HK-2 (cell line): Measurements from ENCODE around the gene MCTP2.
"Not testable (repeated sequence)": the region's sequence is repeated elsewhere in the genome, so short reads cannot be mapped to it uniquely, and the experiment has no call there.

Experiments used
- DNase-seq: peaks from one replicate; pipeline ENCODE4 v3.0.0-alpha.2; 2018; ENCODE audit not compliant: unreplicated experiment

Gene MCTP2

GRCh38 chr15:94446441-94446840 is 215.1 kb downstream of the MCTP2 start:
- no peak for DNase-seq

- no peak for DNase-seq
These were observed 220.1 kb downstream of the MCTP2 start for GRCh38 chr15:94451466-94451865.

GRCh38 chr15:94453227-94453988 is 222.0 kb downstream of the MCTP2 start:
- DNase-seq: no peak

DNA sequence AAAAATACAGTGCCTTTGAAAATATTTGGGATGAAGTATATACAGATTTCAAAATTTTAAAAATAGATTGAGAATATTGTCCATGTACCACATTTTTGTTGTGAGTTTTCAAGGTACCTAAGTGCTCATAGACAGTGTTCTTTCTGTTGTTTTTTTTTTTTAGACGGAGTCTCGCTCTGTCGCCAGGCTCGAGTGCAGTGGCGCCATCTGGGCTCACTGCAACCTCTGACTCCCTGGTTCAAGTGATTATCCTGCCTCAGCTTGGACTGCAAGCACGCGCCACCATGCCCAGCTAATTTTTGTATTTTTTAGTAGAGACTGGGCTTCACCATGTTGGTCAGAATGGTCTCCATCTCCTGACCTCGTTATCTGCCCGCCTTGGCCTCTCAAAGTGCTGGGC is 223.9 kb downstream of the MCTP2 start:
- no peak for DNase-seq

GRCh38 chr15:94456226-94456625 is 224.9 kb downstream of the MCTP2 start:
- no peak for DNase-seq

DNA sequence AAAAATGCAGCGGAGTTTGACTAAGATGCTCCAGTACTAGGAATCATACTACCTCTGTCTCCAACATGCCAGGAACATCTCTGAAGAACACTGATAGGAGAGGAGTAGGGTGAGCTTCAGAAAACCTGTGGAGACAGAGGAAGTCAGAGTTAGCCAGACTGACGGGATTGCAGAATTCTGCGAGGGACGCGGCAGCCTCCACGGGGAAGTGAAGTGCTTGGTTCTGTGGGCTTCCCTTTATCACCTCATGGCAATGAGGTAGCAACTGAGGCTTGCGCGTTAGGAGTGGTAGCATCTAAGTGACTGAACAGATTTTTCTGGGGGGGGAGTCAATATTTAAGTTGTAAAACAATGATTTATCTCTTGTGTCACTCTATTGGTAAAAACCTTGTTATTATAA is 226.3 kb downstream of the MCTP2 start:
- DNase-seq: no peak

GRCh38 chr15:94460624-94461023 is 229.3 kb downstream of the MCTP2 start:
- DNase-seq: no peak

DNA sequence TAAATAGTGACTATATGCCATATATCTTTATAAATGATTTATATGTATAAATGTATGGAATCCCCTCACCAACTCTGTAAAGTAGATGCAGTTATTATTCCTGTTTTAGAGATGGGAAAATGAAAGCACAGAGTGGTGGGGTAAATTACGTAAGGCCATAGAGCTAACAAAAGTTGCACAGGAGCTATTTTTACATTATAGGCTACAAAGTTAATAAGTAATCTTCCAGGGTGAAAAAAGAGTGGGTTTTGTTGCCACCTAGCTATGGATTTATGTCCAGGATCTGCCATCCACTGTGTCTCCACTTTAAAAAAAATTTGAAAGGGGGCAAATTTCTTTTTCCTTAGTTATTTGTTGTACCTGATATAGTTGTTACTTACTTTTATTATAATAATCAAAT is 235.7 kb downstream of the MCTP2 start:
- no peak for DNase-seq

- DNase-seq: no peak
These were observed 239.1 kb downstream of the MCTP2 start for GRCh38 chr15:94470492-94470891.

DNA sequence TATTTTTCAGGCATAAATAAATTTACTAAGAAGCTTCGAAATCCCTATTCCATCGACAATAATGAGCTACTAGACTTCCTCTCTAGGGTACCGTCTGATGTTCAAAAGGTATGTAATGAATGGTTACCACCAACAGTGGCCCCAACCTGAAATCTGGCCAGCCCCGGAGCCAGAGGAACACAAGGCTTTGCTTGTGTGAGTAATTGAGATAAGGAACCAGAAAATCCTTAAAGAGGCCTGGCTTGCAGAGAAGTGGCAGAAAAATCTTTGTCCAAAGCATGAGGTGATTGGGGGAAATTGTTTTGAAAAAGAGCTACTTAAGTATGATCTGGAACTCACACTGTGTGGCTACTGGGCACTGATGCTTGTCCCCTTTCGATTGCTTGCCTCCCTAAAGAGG is 245.3 kb downstream of the MCTP2 start:
- no peak for DNase-seq

- no peak for DNase-seq
These were observed 246.7 kb downstream of the MCTP2 start for GRCh38 chr15:94477913-94478553.

DNA sequence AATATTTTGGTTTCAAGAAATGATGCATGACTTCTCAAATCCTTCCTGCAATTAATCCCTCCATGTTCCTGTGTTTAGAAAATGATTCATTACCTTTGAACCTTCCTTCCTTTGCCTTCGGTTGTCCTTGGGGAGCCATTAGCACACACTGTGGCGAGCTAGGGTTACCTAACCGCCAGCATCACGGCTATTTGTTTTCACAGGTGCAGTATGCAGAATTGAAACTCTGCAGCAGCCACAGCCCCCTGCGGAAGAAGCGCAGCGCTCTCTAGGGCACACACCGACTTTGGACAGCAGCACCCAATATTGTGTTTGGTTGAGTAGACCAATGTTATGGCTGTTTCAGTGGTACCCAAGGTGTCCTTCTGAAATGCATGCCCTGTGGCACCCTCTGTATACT is 247.4 kb downstream of the MCTP2 start:
- DNase-seq: no peak

- no peak for DNase-seq
These were observed 249.0 kb downstream of the MCTP2 start for GRCh38 chr15:94480289-94480834.

- no peak for DNase-seq
These were observed 253.9 kb downstream of the MCTP2 start for GRCh38 chr15:94485148-94485719.

DNA sequence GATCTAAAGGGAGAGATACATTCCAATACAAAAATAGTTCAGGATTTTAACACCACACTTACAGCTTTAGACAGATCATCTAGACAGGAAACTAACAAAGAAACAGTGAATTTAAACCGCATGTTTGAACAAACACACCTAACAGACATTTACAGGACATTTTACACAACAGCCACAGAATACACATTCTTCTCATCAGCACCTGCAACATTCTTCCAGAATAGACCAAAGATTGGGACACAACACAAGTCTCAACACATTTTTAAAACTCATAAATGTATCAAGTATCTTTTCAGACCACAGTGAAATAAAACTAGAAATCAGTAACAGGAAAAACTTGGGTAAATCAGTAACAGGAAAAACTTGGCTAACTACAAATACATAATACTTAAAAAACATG is 256.3 kb downstream of the MCTP2 start:
- DNase-seq: no peak

GRCh38 chr15:94493176-94493575 is 261.8 kb downstream of the MCTP2 start:
- no peak for DNase-seq

- not testable (repeated sequence) for DNase-seq
These were observed 262.2 kb downstream of the MCTP2 start for GRCh38 chr15:94493586-94493985.

DNA sequence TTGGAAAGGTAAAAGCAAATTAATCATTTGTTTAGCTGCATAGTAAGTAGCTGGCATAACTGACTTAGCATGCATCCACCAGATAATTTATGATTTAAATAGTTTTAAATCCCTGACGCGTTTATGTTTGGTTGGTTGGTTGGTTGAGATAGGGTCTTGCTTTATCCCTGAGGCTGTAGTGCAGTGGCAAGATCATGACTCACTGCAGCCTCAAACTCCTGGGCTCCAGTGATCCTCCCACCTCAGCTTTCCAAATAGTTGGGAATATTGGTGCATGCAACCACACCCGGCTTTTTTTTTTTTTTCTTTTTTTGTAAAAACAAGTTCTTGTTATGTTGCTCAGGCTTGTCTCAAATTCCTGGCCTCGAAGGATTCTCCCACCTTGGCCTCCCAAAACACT is 263.4 kb downstream of the MCTP2 start:
- no peak for DNase-seq

DNA sequence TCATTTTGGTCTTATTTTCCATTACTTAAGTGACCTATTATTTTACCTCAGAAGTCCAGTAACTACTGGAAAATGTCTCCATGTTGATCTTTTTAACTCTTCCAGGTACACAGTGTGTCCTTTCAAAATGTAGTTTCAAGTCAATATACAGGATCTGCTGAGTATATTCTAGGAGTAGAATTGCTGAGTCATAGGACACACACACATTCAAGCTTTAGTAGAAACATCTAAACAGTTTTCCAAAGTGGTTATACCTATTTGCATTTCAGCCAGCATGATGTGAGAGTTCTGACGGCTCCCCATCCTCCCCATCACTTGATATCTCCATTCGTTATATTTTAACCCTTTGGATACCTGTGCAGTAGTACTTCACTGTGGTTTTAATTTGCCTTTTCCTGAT is 271.9 kb downstream of the MCTP2 start:
- DNase-seq: no peak

DNA sequence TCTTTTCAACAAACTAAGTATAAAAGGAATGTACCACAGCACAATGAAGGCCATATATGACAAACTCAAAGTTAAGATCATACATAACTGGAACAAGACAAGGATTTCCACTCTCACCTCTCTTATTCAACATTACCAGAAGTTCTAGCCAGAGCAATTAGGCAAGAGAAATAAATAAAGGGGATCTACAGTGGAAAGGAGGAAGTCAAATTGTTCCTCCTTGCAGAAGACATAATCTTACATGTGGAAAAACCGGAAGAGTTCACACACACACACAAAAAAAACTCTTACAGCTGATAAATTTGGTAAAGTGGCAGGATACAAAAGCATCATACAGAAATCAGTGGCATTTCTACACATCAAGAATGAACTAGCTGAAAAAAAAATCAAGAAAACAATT is 277.9 kb downstream of the MCTP2 start:
- DNase-seq: no peak

DNA sequence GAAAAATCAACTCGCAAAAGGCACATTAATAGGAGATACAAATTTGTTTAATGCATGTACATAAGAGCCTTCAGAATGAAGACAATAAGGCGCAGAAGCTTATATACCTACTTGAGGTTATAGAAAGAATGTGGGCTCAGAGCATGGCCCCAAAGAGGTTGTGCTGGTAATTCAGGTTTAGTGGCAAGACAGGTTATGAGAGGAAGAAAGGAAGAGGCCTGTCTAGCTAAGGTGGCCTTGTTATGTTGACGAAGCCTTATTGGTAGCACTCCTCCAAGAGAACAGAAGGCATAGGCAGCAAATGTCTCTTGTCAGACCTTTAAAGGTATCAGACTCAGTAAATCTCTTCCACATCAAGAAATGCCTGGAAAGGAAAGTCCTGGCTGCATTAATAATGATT is 290.8 kb downstream of the MCTP2 start:
- no peak for DNase-seq

DNA sequence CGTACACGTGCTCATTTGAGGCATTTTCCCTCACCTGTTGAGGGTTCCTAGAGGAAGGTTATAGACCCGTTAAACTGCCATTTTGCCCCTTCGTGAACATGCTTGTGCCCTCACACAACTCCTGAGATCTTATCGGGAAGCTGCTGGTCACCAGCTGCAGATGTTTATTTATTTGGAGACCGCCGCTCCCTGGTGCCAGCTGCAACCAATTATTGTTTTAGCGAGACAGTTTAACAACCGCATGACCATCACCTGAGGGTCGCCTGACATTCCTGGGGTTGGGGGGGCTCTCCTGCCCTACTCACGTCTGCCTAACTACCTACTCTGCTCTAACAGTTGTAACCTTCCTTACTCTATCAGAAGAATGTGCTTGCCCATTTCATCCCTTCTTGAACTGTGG is 292.5 kb downstream of the MCTP2 start:
- DNase-seq: no peak

GRCh38 chr15:94524565-94524964 is 293.2 kb downstream of the MCTP2 start:
- DNase-seq: no peak
